PC-3 (cell line): ENCODE measurements around the gene DSTN. TPM values are rescaled to one million over a fixed set of nuclear protein-coding genes. Genes with fewer than 3 reads are reported as not detected.

Experiments
- ATAC-seq: fragments of 200-7000 bp; cut with Tn5 transposase; 2 replicates; pipeline ENCODE4 v1.9.1; 2020; ENCODE audit warnings: mild to moderate bottlenecking, moderate library complexity
- BruUV-seq: library from RNA; stranded (reverse); fragments of 400-500 nt; replicated peaks from 2 replicates; lab custom pipeline; 2021; lab: Mats Ljungman, UMichigan
- CTCF ChIA-PET: fragments of 300-600 bp; sonication (Branson Sonifier 250); formaldehyde crosslinking; loops from one replicate; lab custom pipeline; 2022; ENCODE audit warnings: antibody characterized with exemption; lab: Charles Lee
- POLR2A ChIA-PET: fragments of 300-600 bp; sonication (Branson Sonifier 250); formaldehyde crosslinking; loops from one replicate; lab custom pipeline; 2022; ENCODE audit warnings: antibody characterized with exemption; ENCODE audit not compliant: unreplicated experiment; lab: Charles Lee
- DNase-seq: peaks from one replicate; pipeline ENCODE4 v3.0.0-alpha.2; 2015
- H2AFZ ChIP-seq: fragments of 300-600 bp; sonication (generic); 2 replicates; pipeline ENCODE4 v1.6.0; 2016; ENCODE audit warnings: antibody characterized with exemption, low read length
- H3F3A ChIP-seq: fragments of 300-600 bp; sonication (generic); one replicate; pipeline ENCODE4 v1.6.0; 2017; ENCODE audit warnings: antibody characterized with exemption, low read length, control low read depth, mild to moderate bottlenecking; ENCODE audit not compliant: unreplicated experiment
- H3K27ac ChIP-seq: fragments of 300-600 bp; sonication (generic); 2 replicates; pipeline ENCODE4 v1.5.1; 2016; ENCODE audit warnings: mild to moderate bottlenecking, low read length
- H3K27me3 ChIP-seq: fragments of 300-600 bp; sonication (generic); 2 replicates; pipeline ENCODE4 v1.6.1; 2016; ENCODE audit warnings: low read length, mixed read lengths
- H3K36me3 ChIP-seq: fragments of 300-600 bp; sonication (generic); 2 replicates; pipeline ENCODE4 v1.6.1; 2016; ENCODE audit warnings: low read depth, mixed run types, low read length, mixed read lengths
- H3K4me1 ChIP-seq: fragments of 300-600 bp; sonication (generic); 2 replicates; pipeline ENCODE4 v1.5.1; 2016; ENCODE audit warnings: low read length; ENCODE audit not compliant: insufficient read depth
- H3K4me2 ChIP-seq: fragments of 300-600 bp; sonication (generic); 2 replicates; pipeline ENCODE4 v1.6.0; 2016; ENCODE audit warnings: low read length
- H3K4me3 ChIP-seq: fragments of 300-600 bp; sonication (generic); 2 replicates; pipeline ENCODE4 v1.5.1; 2016; ENCODE audit warnings: mild to moderate bottlenecking, low read length, mixed read lengths
- H3K79me2 ChIP-seq: fragments of 300-600 bp; sonication (generic); 2 replicates; pipeline ENCODE4 v1.6.1; 2017; ENCODE audit warnings: low read length, mixed read lengths
- H3K9ac ChIP-seq: fragments of 300-600 bp; sonication (generic); 2 replicates; pipeline ENCODE4 v1.6.0; 2016; ENCODE audit warnings: mild to moderate bottlenecking, low read length
- H3K9me2 ChIP-seq: fragments of 300-600 bp; sonication (generic); replicated peaks from 2 replicates; pipeline ENCODE4 v1.6.1; 2016; ENCODE audit warnings: mixed run types, low read length, mixed read lengths
- H3K9me3 ChIP-seq: fragments of 300-600 bp; sonication (generic); 2 replicates; pipeline ENCODE4 v1.6.1; 2016; ENCODE audit warnings: low read length, mixed read lengths
- H4K20me1 ChIP-seq: fragments of 300-600 bp; sonication (generic); 2 replicates; pipeline ENCODE4 v1.6.1; 2016; ENCODE audit warnings: low read length, mixed read lengths
- CTCF ChIP-seq: fragments of 300-600 bp; sonication (generic); conservative IDR thresholded peaks from 2 replicates; pipeline ENCODE4 v1.5.1; 2017; ENCODE audit warnings: antibody characterized with exemption, low read depth, mild to moderate bottlenecking, low read length
- EZH2 ChIP-seq: fragments of 300-600 bp; sonication (generic); IDR thresholded peaks from one replicate; pipeline ENCODE4 v1.6.1; 2017; ENCODE audit warnings: antibody characterized with exemption, mild to moderate bottlenecking, low read length; ENCODE audit not compliant: unreplicated experiment
- EZH2phosphoT487 ChIP-seq: fragments of 300-600 bp; sonication (generic); IDR thresholded peaks from 2 replicates; pipeline ENCODE4 v1.6.1; 2018; ENCODE audit warnings: mild to moderate bottlenecking, antibody characterized with exemption, low read length, borderline replicate concordance
- intact Hi-C: fragments of 100-400 bp; cut with micrococcal nuclease; formaldehyde crosslinking; loops from 2 replicates; pipeline ENCODE4 v1.9.0; 2023
- total RNA-seq: library from RNA; depleted of rRNA; stranded (reverse); fragments of >200 nt; gene quantifications from 2 replicates; pipeline ENCODE4 v1.2.3, GENCODE V29; 2014

The DSTN gene
- total RNA-seq, 1 experiment from 2014 or later: 182 TPM

- no TSS peak for BruUV-seq
- no peaks in the 10 kb centered on the region for H3K79me2 ChIP-seq
- no peak overlapping the region for H3K4me2 ChIP-seq
- ChIA-PET CTCF (interaction anchor here (0.7 kb wide), 1 partner anchor 284 kb away, joined by 9 read pairs; no protein-coding TSS in a partner anchor), POLR2A (interaction anchor here (0.6 kb wide), 1 partner anchor 8 kb away, joined by 3 read pairs; no protein-coding TSS in a partner anchor)
- no peak overlapping the region for H2AFZ ChIP-seq
- peaks cover 51% of the 10 kb centered on the region; the same call in 1 of the 2 replicates for H3K36me3 ChIP-seq
- TF ChIP-seq CTCF (no peak), EZH2phosphoT487 (no peak), EZH2 (no peak)
- H3K4me3 ChIP-seq: no peak overlapping the region
- DNase-seq: no peak
- H4K20me1 ChIP-seq: no peaks in the 10 kb centered on the region
- ATAC-seq: no peak
- H3K9ac ChIP-seq: no peak overlapping the region
- intact Hi-C loops: no loop called here
- H3K9me2 ChIP-seq: no peaks in the 10 kb centered on the region
- no peaks in the 10 kb centered on the region for H3K27me3 ChIP-seq
- H3K27ac ChIP-seq: no peak overlapping the region
- H3K4me1 ChIP-seq: no peaks in the 10 kb centered on the region
- H3F3A ChIP-seq: no peaks in the 10 kb centered on the region
- H3K9me3 ChIP-seq: no peaks in the 10 kb centered on the region
Measured at GRCh38 chr20:17626217-17627007, 56.5 kb downstream of the DSTN start.

GRCh38 chr20:17627101-17627955 lies 57.5 kb downstream of the DSTN start:
- CTCF ChIA-PET: interaction anchor here (0.6 kb wide), 1 partner anchor 270 kb away, joined by 4 read pairs; no protein-coding TSS in a partner anchor
- no peaks in the 10 kb centered on the region for H3F3A ChIP-seq
- no peaks in the 10 kb centered on the region for H3K9me2 ChIP-seq
- H3K4me2 ChIP-seq: no peak overlapping the region
- peaks cover 55% of the 10 kb centered on the region; the same call in 1 of the 2 replicates for H3K36me3 ChIP-seq
- H3K4me3 ChIP-seq: no peak overlapping the region
- POLR2A ChIA-PET: interaction anchor here (0.6 kb wide), 1 partner anchor 9 kb away, joined by 3 read pairs; no protein-coding TSS in a partner anchor
- H3K9ac ChIP-seq: no peak overlapping the region
- BruUV-seq: no TSS peak
- no peaks in the 10 kb centered on the region for H3K79me2 ChIP-seq
- DNase-seq: no peak
- no peaks in the 10 kb centered on the region for H4K20me1 ChIP-seq
- no peak for ATAC-seq
- no peaks in the 10 kb centered on the region for H3K27me3 ChIP-seq
- no peak overlapping the region for H3K27ac ChIP-seq
- intact Hi-C loops: no loop called here
- H3K4me1 ChIP-seq: no peaks in the 10 kb centered on the region
- no peak for TF ChIP-seq EZH2
- TF ChIP-seq CTCF: no peak
- TF ChIP-seq EZH2phosphoT487: no peak
- no peak overlapping the region for H2AFZ ChIP-seq
- no peaks in the 10 kb centered on the region for H3K9me3 ChIP-seq
